Neuronal stem cell (in vitro differentiated cells): ENCODE data around the gene TRIM8.

Experiments
- DNase-seq: peaks from one replicate; pipeline ENCODE4 v3.0.0-alpha.2; 2013; ENCODE audit warnings: low spot score
- H2AFZ ChIP-seq: one replicate; pipeline ENCODE4 v1.6.1; 2013; ENCODE audit warnings: mild to moderate bottlenecking, low read length, inconsistent platforms
- H2AK5ac ChIP-seq: 2 replicates; pipeline ENCODE4 v1.6.1; 2013; ENCODE audit warnings: low read depth, mild to moderate bottlenecking, inconsistent platforms, low read length, moderate library complexity, mixed read lengths
- H2BK120ac ChIP-seq: 2 replicates; pipeline ENCODE4 v1.6.1; 2013; ENCODE audit warnings: low read depth, mild to moderate bottlenecking, inconsistent platforms, low read length, moderate library complexity, mixed read lengths
- H2BK12ac ChIP-seq: one replicate; pipeline ENCODE4 v1.6.1; 2013; ENCODE audit warnings: low read length, inconsistent platforms
- H2BK15ac ChIP-seq: 2 replicates; pipeline ENCODE4 v1.6.1; 2013; ENCODE audit warnings: mild to moderate bottlenecking, low read length, inconsistent platforms, mixed read lengths
- H2BK5ac ChIP-seq: one replicate; pipeline ENCODE4 v1.6.1; 2013; ENCODE audit warnings: inconsistent platforms, mild to moderate bottlenecking, low read length, moderate library complexity
- H3K14ac ChIP-seq: one replicate; pipeline ENCODE4 v1.6.1; 2013; ENCODE audit warnings: low read length, inconsistent platforms
- H3K18ac ChIP-seq: 2 replicates; pipeline ENCODE4 v1.6.1; 2013; ENCODE audit warnings: low read length, inconsistent platforms
- H3K23ac ChIP-seq: 2 replicates; pipeline ENCODE4 v1.6.1; 2013; ENCODE audit warnings: low read depth, mild to moderate bottlenecking, mixed read lengths, low read length, inconsistent platforms; ENCODE audit not compliant: poor library complexity
- H3K27ac ChIP-seq: replicated peaks from 3 replicates; pipeline ENCODE4 v1.5.1; 2013; ENCODE audit warnings: low read length, inconsistent platforms
- H3K27me3 ChIP-seq, 3 experiments: 2 replicates each; pipeline ENCODE4 v1.6.1; 2013; ENCODE audit warnings: low read length in 3 of 3, mild to moderate bottlenecking in 2 of 3, inconsistent platforms in 1 of 3, low read depth in 1 of 3, mixed read lengths in 1 of 3, moderate library complexity in 1 of 3; ENCODE audit not compliant: control insufficient read depth in 3 of 3, insufficient read depth in 3 of 3
- H3K36me3 ChIP-seq, 2 donors: replicated peaks in 1 of 2; 2 replicates each; pipeline ENCODE4 v1.6.1; 2013; ENCODE audit warnings: low read length in 2 of 2; ENCODE audit not compliant: control insufficient read depth in 2 of 2, insufficient read depth in 2 of 2
- H3K4ac ChIP-seq: 2 replicates; pipeline ENCODE4 v1.6.1; 2013; ENCODE audit warnings: inconsistent platforms, mild to moderate bottlenecking, low read length, moderate library complexity
- H3K4me1 ChIP-seq, 2 donors: 1 replicate in 1 of 2; 2 replicates in 1 of 2; pipeline ENCODE4 v1.6.1; 2013; ENCODE audit warnings: low read length in 2 of 2, low read depth in 1 of 2; ENCODE audit not compliant: control insufficient read depth in 2 of 2, insufficient read depth in 1 of 2
- H3K4me2 ChIP-seq: one replicate; pipeline ENCODE4 v1.6.1; 2013; ENCODE audit warnings: mild to moderate bottlenecking, low read length, inconsistent platforms; ENCODE audit not compliant: insufficient read depth, poor library complexity, severe bottlenecking
- H3K4me3 ChIP-seq, 2 donors: 2 replicates each; pipeline ENCODE4 v1.5.1; 2013; ENCODE audit warnings: low read length in 2 of 2, mild to moderate bottlenecking in 2 of 2, inconsistent platforms in 1 of 2, moderate library complexity in 1 of 2
- H3K79me1 ChIP-seq: one replicate; pipeline ENCODE4 v1.6.1; 2013; ENCODE audit warnings: low read depth, mild to moderate bottlenecking, inconsistent platforms, low read length, moderate library complexity
- H3K9ac ChIP-seq: one replicate; pipeline ENCODE4 v1.6.1; 2013; ENCODE audit warnings: mild to moderate bottlenecking, low read depth, low read length, inconsistent platforms; ENCODE audit not compliant: poor library complexity
- H3K9me3 ChIP-seq, 2 donors: replicated peaks in 1 of 2; 2 replicates each; pipeline versions ENCODE3 to v1.6.1; 2013; ENCODE audit warnings: low read length in 2 of 2, mild to moderate bottlenecking in 2 of 2, inconsistent platforms in 1 of 2, low read depth in 1 of 2, mixed read lengths in 1 of 2, moderate library complexity in 1 of 2; ENCODE audit not compliant: control insufficient read depth in 2 of 2, insufficient read depth in 1 of 2
- H4K8ac ChIP-seq: one replicate; pipeline ENCODE4 v1.6.1; 2013; ENCODE audit warnings: low read depth, mild to moderate bottlenecking, inconsistent platforms, low read length, moderate library complexity
- H4K91ac ChIP-seq: one replicate; pipeline ENCODE4 v1.6.1; 2013; ENCODE audit warnings: low read length, low read depth, mild to moderate bottlenecking, inconsistent platforms; ENCODE audit not compliant: poor library complexity
- WGBS, 2 donors: extraction: QIAGEN DNeasy Blood & Tissue Kit; methylation state at CpG; one replicate each; pipeline ENCODE4 v1.1.7; 2013; ENCODE audit warnings: missing lambda C conversion rate in 2 of 2, mixed read lengths in 1 of 2; ENCODE audit not compliant: insufficient read length in 2 of 2, insufficient replicate concordance in 1 of 2; ENCODE audit errors: extremely low coverage in 2 of 2; 5-methylcytosine and 5-hydroxymethylcytosine counted together

The TRIM8 gene

DNA sequence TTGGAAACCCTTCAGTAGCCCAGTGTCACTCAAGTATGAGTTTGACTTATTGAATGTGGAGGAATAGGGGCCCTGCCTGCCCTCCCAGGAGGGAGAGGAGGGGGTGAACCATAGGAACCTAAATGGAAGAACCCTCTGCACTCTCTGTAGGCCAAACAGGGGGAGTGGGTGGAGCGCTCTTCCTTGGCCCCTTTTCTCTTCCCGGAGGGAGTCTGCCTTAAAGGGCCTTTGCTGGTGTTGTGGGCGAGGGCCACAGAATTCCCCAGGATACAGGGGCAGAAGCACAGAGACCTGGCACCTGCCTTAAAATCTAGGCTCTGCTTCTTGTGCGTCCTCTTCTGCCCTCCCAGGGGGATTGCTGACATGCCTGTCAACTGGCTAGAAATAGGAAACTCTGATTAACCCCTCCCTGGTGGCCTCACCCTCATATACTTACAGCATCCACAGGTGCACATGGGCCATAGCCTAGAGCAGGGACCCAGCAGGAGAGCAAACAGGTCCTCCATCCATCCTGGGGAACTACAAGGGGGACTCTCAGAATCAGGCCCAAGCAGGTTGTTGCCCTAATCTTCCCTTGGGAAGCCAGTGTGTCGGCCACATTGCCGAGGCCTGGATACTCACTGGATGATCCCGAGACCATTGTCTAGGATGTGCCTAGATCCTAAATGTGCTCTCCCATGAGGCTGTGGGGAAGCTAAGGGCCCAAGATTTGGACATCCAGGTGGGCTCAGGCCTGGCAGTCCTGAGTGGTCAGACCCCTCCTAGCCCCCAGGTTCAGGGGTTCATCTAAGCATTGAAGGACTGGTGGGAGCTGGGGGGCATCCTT is 3.4 kb downstream of the TRIM8 start:
- H3K23ac ChIP-seq: no peak overlapping the region
- no peaks in the 10 kb centered on the region for H3K9me3 ChIP-seq
- H3K27me3 ChIP-seq: no peaks in the 10 kb centered on the region
- no peak overlapping the region for H2BK120ac ChIP-seq
- no peak overlapping the region for H2BK12ac ChIP-seq
- peak overlapping the region; percentile 38 for H2BK15ac ChIP-seq
- peak overlapping the region; percentile 78 for H3K9ac ChIP-seq
- H3K4ac ChIP-seq: no peak overlapping the region
- H3K4me3 ChIP-seq: peak overlapping the region in 1 of 2 donors; percentile 90
- H3K79me1 ChIP-seq: peaks cover 36% of the 10 kb centered on the region
- no peak overlapping the region for H3K14ac ChIP-seq
- no peak overlapping the region for H4K8ac ChIP-seq
- DNase-seq: no peak
- H3K27ac ChIP-seq: no peak overlapping the region
- H3K18ac ChIP-seq: no peak overlapping the region
- no CpG with 5 or more reads among the region's 7 CpGs for WGBS, 2 donors
- H2AFZ ChIP-seq: no peak overlapping the region
- H3K4me2 ChIP-seq: no peak overlapping the region
- H3K36me3 ChIP-seq: peaks cover 2 to 50% of the 10 kb centered on the region in 2 donors
- no peak overlapping the region for H4K91ac ChIP-seq
- H2AK5ac ChIP-seq: peak overlapping the region; percentile 66
- no peak overlapping the region for H2BK5ac ChIP-seq
- peaks cover 51 to 62% of the 10 kb centered on the region in 2 donors for H3K4me1 ChIP-seq

DNA sequence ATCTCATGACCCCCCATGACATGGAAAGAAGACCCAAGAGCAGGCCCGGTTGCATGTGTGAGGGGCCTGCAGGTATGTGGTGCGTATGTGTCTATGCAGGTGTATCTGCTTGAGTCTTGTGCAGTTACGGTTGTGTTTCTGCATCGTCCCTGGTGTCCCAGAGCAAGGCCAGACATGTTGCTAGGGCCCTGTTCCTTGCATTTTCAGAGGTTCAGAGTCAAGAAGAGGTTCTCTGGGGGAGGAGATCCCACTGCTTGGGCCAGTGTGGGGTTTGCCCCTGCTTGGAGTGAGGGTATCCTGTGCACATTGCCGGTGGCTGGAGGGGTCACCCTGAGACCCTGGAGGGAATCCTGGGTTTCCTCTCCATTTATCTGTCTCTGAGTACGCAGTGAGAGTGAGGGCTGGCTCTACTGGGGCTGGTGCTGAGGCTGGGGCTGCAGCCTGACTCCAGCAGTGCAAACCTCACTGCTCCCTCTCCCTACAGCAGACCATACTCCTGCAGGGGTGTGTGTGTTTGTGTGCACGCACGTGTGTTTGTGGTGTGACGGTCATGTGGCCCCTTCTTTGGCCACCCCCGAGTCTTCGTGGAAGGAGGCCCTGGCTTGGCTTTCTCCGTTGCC is 4.1 kb downstream of the TRIM8 start:
- Histone ChIP-seq H4K91ac (peak overlapping the region; percentile 94), H3K27ac (peak overlapping the region; percentile 100), H3K36me3 (peaks cover 2 to 57% of the 10 kb centered on the region in 2 donors), H3K9me3 (no peaks in the 10 kb centered on the region), H2BK15ac (peak overlapping the region; percentile 81), H2AFZ (no peak overlapping the region), H3K79me1 (peaks cover 38% of the 10 kb centered on the region), H2BK12ac (peak overlapping the region; percentile 95), H3K27me3 (no peaks in the 10 kb centered on the region), H3K14ac (peak overlapping the region; percentile 3), H4K8ac (no peak overlapping the region), H3K4me3 (peak overlapping the region in 1 of 2 donors; percentile 24), H3K4me1 (peaks cover 51 to 62% of the 10 kb centered on the region in 2 donors), H2BK5ac (peak overlapping the region; percentile 89), H3K18ac (peak overlapping the region; percentile 98), H3K9ac (peak overlapping the region; percentile 26), H3K4me2 (no peak overlapping the region), H3K23ac (no peak overlapping the region), H3K4ac (peak overlapping the region; percentile 90), H2BK120ac (no peak overlapping the region), H2AK5ac (peak overlapping the region; percentile 85)
- WGBS, 2 donors: no CpG with 5 or more reads among the region's 12 CpGs
- no peak for DNase-seq

DNA sequence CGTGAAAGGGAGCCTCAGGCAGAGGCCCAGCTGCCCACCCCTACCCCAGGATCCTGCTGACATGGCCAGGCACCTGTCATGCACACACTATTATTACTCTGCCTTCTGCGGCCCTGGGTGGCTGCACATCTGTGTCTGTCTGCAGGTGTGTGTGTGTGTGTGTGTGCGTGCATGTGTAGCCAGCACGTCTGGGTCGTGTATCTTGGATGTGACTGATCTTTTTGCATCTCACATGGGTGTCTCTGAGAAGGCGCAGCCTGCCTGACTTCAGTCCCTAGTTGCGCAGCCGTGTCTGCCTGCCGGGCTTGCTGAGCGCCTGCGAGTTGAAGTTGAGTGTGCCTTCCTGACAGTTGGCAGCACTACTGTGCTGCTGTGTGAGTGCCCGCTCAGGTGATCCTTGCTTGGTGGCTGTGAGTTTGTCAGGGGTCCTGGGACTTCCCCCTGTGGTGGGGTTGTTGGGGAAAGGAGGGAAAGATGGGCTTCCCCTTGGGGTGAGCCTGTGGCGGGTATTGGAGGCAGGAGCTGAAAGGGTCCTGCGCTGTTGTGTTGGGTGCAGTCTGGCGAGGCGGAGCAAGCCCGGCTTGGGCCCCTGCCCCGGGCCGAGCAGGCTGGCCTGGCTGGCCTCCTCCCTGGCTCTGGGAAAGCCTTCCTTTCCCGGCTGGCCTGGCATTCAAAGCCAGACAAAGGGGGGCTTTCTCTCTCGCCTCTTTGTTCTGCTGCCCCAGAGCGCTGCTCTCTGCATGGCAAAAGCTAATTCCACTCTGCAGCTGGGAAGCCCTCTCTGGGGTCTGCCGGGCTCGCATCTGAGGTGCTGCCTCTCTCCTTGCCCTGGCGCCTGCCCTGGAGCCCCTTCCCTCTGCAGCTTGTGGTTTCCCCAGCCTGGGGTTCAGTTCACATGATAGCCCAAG is 4.9 kb downstream of the TRIM8 start:
- H3K36me3 ChIP-seq: peaks cover 2 to 64% of the 10 kb centered on the region in 2 donors
- WGBS, 2 donors: no CpG with 5 or more reads among the region's 25 CpGs

More for the DNA sequence above, 4.9 kb downstream of the TRIM8 start:
- H3K23ac ChIP-seq: peak overlapping the region; percentile 26
- H3K4me3 ChIP-seq: peak overlapping the region in 1 of 2 donors; percentile 24
- H2BK5ac ChIP-seq: peak overlapping the region; percentile 89
- H3K79me1 ChIP-seq: peaks cover 39% of the 10 kb centered on the region
- H4K91ac ChIP-seq: peak overlapping the region; percentile 94
- H3K18ac ChIP-seq: peak overlapping the region; percentile 98
- H3K9ac ChIP-seq: peak overlapping the region; percentile 90
- peak overlapping the region; percentile 100 for H3K27ac ChIP-seq
- no peaks in the 10 kb centered on the region for H3K9me3 ChIP-seq
- peak overlapping the region; percentile 72 for H3K4me2 ChIP-seq
- H3K4me1 ChIP-seq: peaks cover 51 to 62% of the 10 kb centered on the region in 2 donors
- peak overlapping the region; percentile 94 for H3K14ac ChIP-seq
- H2BK120ac ChIP-seq: peak overlapping the region; percentile 97
- no peaks in the 10 kb centered on the region for H3K27me3 ChIP-seq
- peak; percentile 75 for DNase-seq
- H2BK12ac ChIP-seq: peak overlapping the region; percentile 95
- H4K8ac ChIP-seq: peak overlapping the region; percentile 97
- peak overlapping the region; percentile 19 for H2AFZ ChIP-seq
- H3K4ac ChIP-seq: peak overlapping the region; percentile 90
- peak overlapping the region; percentile 81 for H2BK15ac ChIP-seq
- peak overlapping the region; percentile 98 for H2AK5ac ChIP-seq
